ACC112 (cell line): ENCODE results near the gene AHNAK2.

Source experiments
- H2AFZ ChIP-seq: fragments of 200-600 bp; sonication (generic); one replicate; pipeline ENCODE4 v1.6.0; 2017; ENCODE audit warnings: antibody characterized with exemption, low read length; ENCODE audit not compliant: unreplicated experiment
- H3K27ac ChIP-seq: fragments of 200-600 bp; sonication (generic); 2 replicates; pipeline ENCODE4 v1.5.1; 2014; ENCODE audit warnings: low read depth, mild to moderate bottlenecking, antibody characterized with exemption, low read length, moderate library complexity
- H3K27me3 ChIP-seq: fragments of 200-600 bp; sonication (generic); 2 replicates; pipeline ENCODE4 v1.6.1; 2014; ENCODE audit warnings: mild to moderate bottlenecking, antibody characterized with exemption, low read length, moderate library complexity, mixed read lengths; ENCODE audit not compliant: insufficient read depth
- H3K36me3 ChIP-seq: fragments of 200-600 bp; sonication (generic); 2 replicates; pipeline ENCODE4 v1.6.1; 2016; ENCODE audit warnings: mild to moderate bottlenecking, antibody characterized with exemption, low read length, moderate library complexity, mixed read lengths; ENCODE audit not compliant: insufficient read depth
- H3K4me1 ChIP-seq: fragments of 200-600 bp; sonication (generic); one replicate; pipeline ENCODE4 v1.6.1; 2016; ENCODE audit warnings: low read length, mixed read lengths; ENCODE audit not compliant: insufficient read depth, unreplicated experiment, control insufficient read depth
- H3K4me3 ChIP-seq: fragments of 200-600 bp; sonication (generic); 2 replicates; pipeline ENCODE4 v1.5.1; 2014; ENCODE audit warnings: mild to moderate bottlenecking, low read depth, low read length
- H3K79me2 ChIP-seq: fragments of 200-600 bp; sonication (generic); one replicate; pipeline ENCODE4 v1.6.0; 2016; ENCODE audit warnings: low read length; ENCODE audit not compliant: control insufficient read depth, unreplicated experiment, insufficient read depth

The AHNAK2 gene

GRCh38 chr14:104935026-104935650 is 43.0 kb downstream of the AHNAK2 start:
- Histone ChIP-seq H3K27me3 (peaks cover 10% of the 10 kb centered on the region), H3K36me3 (no peaks in the 10 kb centered on the region), H3K4me1 (peaks cover 2% of the 10 kb centered on the region), H3K27ac (no peak overlapping the region), H3K79me2 (no peaks in the 10 kb centered on the region), H3K4me3 (no peak overlapping the region), H2AFZ (no peak overlapping the region)

- Histone ChIP-seq H3K4me1 (peaks cover 2% of the 10 kb centered on the region), H3K27me3 (peaks cover 10% of the 10 kb centered on the region), H3K79me2 (no peaks in the 10 kb centered on the region), H2AFZ (no peak overlapping the region), H3K4me3 (no peak overlapping the region), H3K36me3 (no peaks in the 10 kb centered on the region), H3K27ac (no peak overlapping the region)
Observed at GRCh38 chr14:104933746-104934733, 44.1 kb downstream of the AHNAK2 start.

DNA sequence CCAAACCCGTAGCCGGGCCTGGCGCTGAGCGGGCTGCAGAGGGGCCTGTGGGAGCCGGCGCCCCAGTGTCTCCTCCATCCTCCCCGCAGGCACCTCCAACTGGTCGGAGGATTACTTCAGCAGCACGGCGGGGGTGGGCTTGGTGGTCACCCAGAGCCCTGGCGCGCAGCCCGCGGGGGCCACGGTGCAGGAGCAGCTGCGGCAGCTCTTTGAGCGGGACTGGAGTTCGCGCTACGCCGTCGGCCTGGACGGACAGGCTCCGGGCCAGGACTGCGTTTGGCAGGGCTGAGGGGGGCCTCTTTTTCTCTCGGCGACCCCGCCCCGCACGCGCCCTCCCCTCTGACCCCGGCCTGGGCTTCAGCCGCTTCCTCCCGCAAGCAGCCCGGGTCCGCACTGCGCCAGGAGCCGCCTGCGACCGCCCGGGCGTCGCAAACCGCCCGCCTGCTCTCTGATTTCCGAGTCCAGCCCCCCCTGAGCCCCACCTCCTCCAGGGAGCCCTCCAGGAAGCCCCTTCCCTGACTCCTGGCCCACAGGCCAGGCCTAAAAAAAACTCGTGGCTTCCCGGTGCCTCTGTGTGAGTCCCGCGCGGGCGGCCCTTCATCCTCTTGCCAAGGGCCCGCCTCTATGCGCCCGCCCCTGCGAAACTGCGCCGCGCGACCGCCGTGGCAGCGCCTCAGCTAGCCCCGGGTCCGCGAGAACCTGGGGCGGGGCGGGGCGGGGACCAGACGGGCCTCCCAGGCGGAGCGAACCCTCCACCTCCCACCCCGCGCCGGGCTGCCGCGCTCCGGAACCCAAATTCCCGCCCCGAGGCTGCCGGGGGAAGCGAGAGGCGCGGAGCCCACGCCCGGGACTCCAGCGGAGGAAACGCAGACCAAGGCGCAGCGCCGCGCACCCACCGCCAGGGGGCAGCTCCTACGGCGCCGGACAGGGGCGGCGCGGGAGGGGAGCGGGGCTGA is 45.2 kb downstream of the AHNAK2 start:
- no peaks in the 10 kb centered on the region for H3K36me3 ChIP-seq
- peaks cover 2% of the 10 kb centered on the region for H3K4me1 ChIP-seq
- peak overlapping the region; percentile 80 for H3K4me3 ChIP-seq
- H2AFZ ChIP-seq, result peak overlapping the region; percentile 86
- H3K27ac ChIP-seq, result no peak overlapping the region
- H3K79me2 ChIP-seq, result no peaks in the 10 kb centered on the region
- H3K27me3 ChIP-seq, result peaks cover 10% of the 10 kb centered on the region

DNA sequence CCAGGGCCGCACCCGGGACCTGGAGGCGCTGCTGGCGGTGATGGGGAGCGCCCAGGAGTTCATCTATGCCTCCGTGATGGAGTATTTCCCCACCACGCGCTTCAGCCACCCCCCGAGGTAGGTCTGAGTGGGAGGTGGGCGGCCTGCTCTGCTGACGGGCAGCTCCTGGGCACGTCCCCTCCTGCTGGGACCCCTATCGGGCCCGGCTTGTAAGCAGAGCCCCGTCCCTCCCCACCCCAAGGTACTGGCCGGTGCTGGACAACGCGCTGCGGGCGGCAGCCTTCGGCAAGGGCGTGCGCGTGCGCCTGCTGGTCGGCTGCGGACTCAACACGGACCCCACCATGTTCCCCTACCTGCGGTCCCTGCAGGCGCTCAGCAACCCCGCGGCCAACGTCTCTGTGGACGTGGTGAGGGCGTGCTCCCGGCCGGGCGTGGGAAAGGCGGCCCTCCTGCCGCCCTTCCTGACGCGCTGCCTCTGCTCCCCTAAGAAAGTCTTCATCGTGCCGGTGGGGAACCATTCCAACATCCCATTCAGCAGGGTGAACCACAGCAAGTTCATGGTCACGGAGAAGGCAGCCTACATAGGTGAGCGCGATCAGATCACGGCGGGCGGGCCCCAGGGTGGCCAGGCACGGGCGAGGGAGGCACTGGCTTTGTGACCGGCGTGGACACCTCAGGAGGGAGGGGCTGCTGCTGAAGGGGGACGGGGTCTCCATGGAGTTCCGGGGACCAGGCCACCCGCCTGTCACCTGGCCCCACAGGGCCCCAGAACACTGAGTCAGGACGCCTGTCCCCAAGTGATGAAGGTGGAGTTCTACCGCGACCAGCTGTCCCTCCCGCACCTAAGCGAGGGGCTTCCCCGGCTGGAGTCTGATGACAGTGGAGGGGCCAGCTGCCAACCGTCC is 46.2 kb downstream of the AHNAK2 start:
- Histone ChIP-seq H3K27ac (no peak overlapping the region), H3K4me1 (peaks cover 2% of the 10 kb centered on the region), H3K79me2 (no peaks in the 10 kb centered on the region), H3K27me3 (peaks cover 10% of the 10 kb centered on the region), H3K4me3 (peak overlapping the region; percentile 80), H2AFZ (peak overlapping the region; percentile 86), H3K36me3 (no peaks in the 10 kb centered on the region)

DNA sequence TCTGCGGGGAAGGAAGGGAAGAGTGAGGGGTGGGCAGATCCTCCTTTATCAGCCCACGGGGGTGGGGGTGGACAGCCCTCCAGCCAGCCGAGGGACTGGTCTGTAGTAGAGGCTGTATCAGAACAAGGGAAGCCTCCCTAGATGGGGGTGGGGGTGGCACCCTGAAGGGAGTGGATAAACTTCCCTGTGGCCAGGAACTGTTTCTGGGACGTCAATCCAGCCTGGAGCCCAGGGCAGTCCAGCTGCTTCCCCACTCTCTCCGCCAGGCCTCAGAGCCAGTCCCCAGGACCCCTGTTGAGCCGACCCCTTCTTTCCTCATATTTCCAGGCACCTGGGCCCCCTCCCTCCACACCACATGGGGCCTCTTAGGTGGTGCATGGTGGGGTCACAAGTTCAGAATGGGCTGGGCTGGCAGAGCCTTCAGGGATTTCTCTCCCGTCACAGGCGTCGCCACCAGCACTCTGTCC is 46.8 kb downstream of the AHNAK2 start:
- Histone ChIP-seq H3K27ac (no peak overlapping the region), H3K4me1 (peaks cover 2% of the 10 kb centered on the region), H3K27me3 (peaks cover 10% of the 10 kb centered on the region), H3K79me2 (no peaks in the 10 kb centered on the region), H2AFZ (no peak overlapping the region), H3K4me3 (no peak overlapping the region), H3K36me3 (no peaks in the 10 kb centered on the region)

GRCh38 chr14:104930526-104931303 is 47.5 kb downstream of the AHNAK2 start:
- H3K4me3 ChIP-seq, result no peak overlapping the region
- H3K27ac ChIP-seq, result no peak overlapping the region
- peaks cover 2% of the 10 kb centered on the region for H3K4me1 ChIP-seq
- no peaks in the 10 kb centered on the region for H3K79me2 ChIP-seq
- H3K27me3 ChIP-seq, result peaks cover 10% of the 10 kb centered on the region
- H3K36me3 ChIP-seq, result no peaks in the 10 kb centered on the region
- no peak overlapping the region for H2AFZ ChIP-seq

GRCh38 chr14:104929268-104930230 is 48.6 kb downstream of the AHNAK2 start:
- Histone ChIP-seq H3K4me3 (no peak overlapping the region), H3K36me3 (no peaks in the 10 kb centered on the region), H3K4me1 (peaks cover 2% of the 10 kb centered on the region), H3K27me3 (peaks cover 6% of the 10 kb centered on the region), H3K79me2 (no peaks in the 10 kb centered on the region), H3K27ac (no peak overlapping the region), H2AFZ (no peak overlapping the region)

- Histone ChIP-seq H3K4me3 (no peak overlapping the region), H3K27me3 (no peaks in the 10 kb centered on the region), H3K36me3 (no peaks in the 10 kb centered on the region), H2AFZ (no peak overlapping the region), H3K4me1 (peaks cover 2% of the 10 kb centered on the region), H3K27ac (no peak overlapping the region), H3K79me2 (no peaks in the 10 kb centered on the region)
Observed at GRCh38 chr14:104928391-104929133, 49.6 kb downstream of the AHNAK2 start.
